HepG2 (cell line): ENCODE data around the gene PRR30. TPM values are rescaled to one million over a fixed set of nuclear protein-coding genes. Genes with fewer than 3 reads are reported as not detected.

ENCODE experiments used
- AKAP8 ChIP-seq: sonication (generic); formaldehyde crosslinking; IDR thresholded peaks from 2 replicates; pipeline ENCODE4 v1.5.1; 2020; ENCODE audit warnings: mild to moderate bottlenecking, missing genetic modification reagents
- ATF3 ChIP-seq: sonication (generic); formaldehyde crosslinking; IDR thresholded peaks from 2 replicates; pipeline ENCODE4 v1.4.0; 2020; ENCODE audit warnings: missing genetic modification reagents
- HOXA5 ChIP-seq: sonication (generic); formaldehyde crosslinking; IDR thresholded peaks from 2 replicates; pipeline ENCODE4 v1.4.0; 2020; ENCODE audit warnings: missing genetic modification reagents
- MAFK ChIP-seq, 2 experiments: IDR thresholded peaks in 1 of 2; conservative IDR thresholded peaks in 1 of 2; 2 replicates each; pipeline ENCODE4 v1.6.1; 2011; ENCODE audit warnings: improper control_type of control experiment in 2 of 2, low read length in 2 of 2
- MBD4 ChIP-seq: IDR thresholded peaks from 2 replicates; pipeline ENCODE4 v1.6.1; 2012; ENCODE audit warnings: low read length, inconsistent platforms, borderline replicate concordance
- MTA1 ChIP-seq: sonication (generic); formaldehyde crosslinking; IDR thresholded peaks from 2 replicates; pipeline ENCODE4 v1.4.0; 2020; ENCODE audit warnings: missing genetic modification reagents, mild to moderate bottlenecking, borderline replicate concordance
- NFE2L1 ChIP-seq: sonication (generic); formaldehyde crosslinking; IDR thresholded peaks from 2 replicates; pipeline ENCODE4 v1.4.0; 2020; ENCODE audit warnings: missing genetic modification reagents, mild to moderate bottlenecking, borderline replicate concordance
- NR2F2 ChIP-seq: IDR thresholded peaks from 2 replicates; pipeline ENCODE4 v1.6.1; 2012; ENCODE audit warnings: low read depth, inconsistent platforms, borderline replicate concordance
- NRL ChIP-seq: sonication (generic); formaldehyde crosslinking; IDR thresholded peaks from 2 replicates; pipeline ENCODE4 v1.5.0; 2020; ENCODE audit warnings: missing genetic modification reagents, mild to moderate bottlenecking, moderate library complexity, borderline replicate concordance
- PHB2 ChIP-seq: fragments of 450-650 bp; IDR thresholded peaks from 2 replicates; pipeline ENCODE4 v1.6.1; 2018; ENCODE audit not compliant: partially characterized antibody
- POLR2A ChIP-seq, 2 experiments: IDR thresholded peaks; 2 replicates each; pipeline ENCODE4 v1.6.1; 2011; ENCODE audit warnings: low read depth in 2 of 2, low read length in 2 of 2, mild to moderate bottlenecking in 1 of 2, moderate library complexity in 1 of 2; ENCODE audit not compliant: insufficient read depth in 1 of 2
- RAD21 ChIP-seq: fragments of 450-650 bp; formaldehyde crosslinking; IDR thresholded peaks from 2 replicates; pipeline ENCODE4 v1.5.0; 2020; ENCODE audit warnings: mild to moderate bottlenecking
- SIN3A ChIP-seq: IDR thresholded peaks from 2 replicates; pipeline ENCODE4 v1.6.1; 2011; ENCODE audit warnings: low read depth, mild to moderate bottlenecking, control low read depth, low read length, borderline replicate concordance
- TCF7L2 ChIP-seq: IDR thresholded peaks from 2 replicates; pipeline ENCODE4 v1.6.1; 2011; ENCODE audit warnings: mild to moderate bottlenecking, low read depth, low read length, moderate library complexity
- WIZ ChIP-seq: sonication (generic); formaldehyde crosslinking; IDR thresholded peaks from 2 replicates; pipeline ENCODE4 v1.5.1; 2020; ENCODE audit warnings: mild to moderate bottlenecking, missing genetic modification reagents
- YY1 ChIP-seq: IDR thresholded peaks from 2 replicates; pipeline ENCODE4 v1.6.1; 2011; ENCODE audit warnings: low read length, low read depth, moderate library complexity, mild to moderate bottlenecking; ENCODE audit not compliant: insufficient read depth, insufficient replicate concordance
- ZBTB25 ChIP-seq: IDR thresholded peaks from 2 replicates; pipeline ENCODE4 v1.6.1; 2018; ENCODE audit warnings: missing genetic modification reagents
- ZBTB33 ChIP-seq: sonication (generic); formaldehyde crosslinking; IDR thresholded peaks from 2 replicates; pipeline ENCODE4 v1.4.0; 2020; ENCODE audit warnings: missing genetic modification reagents
- ZBTB38 ChIP-seq: sonication (generic); formaldehyde crosslinking; IDR thresholded peaks from 2 replicates; pipeline ENCODE4 v1.5.1; 2020; ENCODE audit warnings: mild to moderate bottlenecking, missing genetic modification reagents
- ZMAT3 ChIP-seq: sonication (generic); formaldehyde crosslinking; conservative IDR thresholded peaks from 2 replicates; pipeline ENCODE4 v1.7.0; 2021; ENCODE audit warnings: missing genetic modification reagents
- ZMYM4 ChIP-seq: sonication (generic); formaldehyde crosslinking; IDR thresholded peaks from 2 replicates; pipeline ENCODE4 v1.8.1; 2023; ENCODE audit warnings: mild to moderate bottlenecking, missing genetic modification reagents
- ZNF232 ChIP-seq: sonication (generic); formaldehyde crosslinking; IDR thresholded peaks from 2 replicates; pipeline ENCODE4 v1.4.0; 2020; ENCODE audit warnings: missing genetic modification reagents, borderline replicate concordance
- ZNF292 ChIP-seq: sonication (generic); formaldehyde crosslinking; IDR thresholded peaks from 2 replicates; pipeline ENCODE4 v1.8.1; 2022; ENCODE audit warnings: mild to moderate bottlenecking, low read depth, missing genetic modification reagents, borderline replicate concordance
- ZNF678 ChIP-seq: sonication (generic); formaldehyde crosslinking; IDR thresholded peaks from 2 replicates; pipeline ENCODE4 v1.4.0; 2020; ENCODE audit warnings: mild to moderate bottlenecking, missing genetic modification reagents
- ZNF746 ChIP-seq: sonication (generic); formaldehyde crosslinking; IDR thresholded peaks from 2 replicates; pipeline ENCODE4 v1.8.0; 2022; ENCODE audit warnings: mild to moderate bottlenecking, missing genetic modification reagents
- ZNF792 ChIP-seq: IDR thresholded peaks from 2 replicates; pipeline ENCODE4 v1.6.1; 2016
- ZSCAN29 ChIP-seq: sonication (generic); formaldehyde crosslinking; conservative IDR thresholded peaks from 2 replicates; pipeline ENCODE4 v1.4.0; 2020; ENCODE audit warnings: mild to moderate bottlenecking, missing genetic modification reagents
- polyA plus RNA-seq, 8 experiments: library from polyadenylated mRNA; depleted of rRNA in 3 of 8; stranded (reverse) in 7 of 8; unstranded in 1 of 8; fragments of >200 nt; fragmentation: Illumina TruSeq in 4 of 8; extraction: Trizol in 4 of 8; gene quantifications; 2 replicates each; pipeline versions ENCODE4 v1.2.1 to v1.2.3, GENCODE V29; 2011 to 2016; ENCODE audit warnings: low read depth in 4 of 8, missing spikeins in 1 of 8, mixed read lengths in 1 of 8; ENCODE audit not compliant: insufficient read depth in 1 of 8
- total RNA-seq, 5 experiments: library from RNA; depleted of rRNA; stranded (reverse); fragments of >200 nt; fragmentation: Illumina TruSeq; extraction: Trizol; gene quantifications; 2 replicates each; pipeline ENCODE4 v1.2.3, GENCODE V29; 2016; ENCODE audit warnings: low read depth in 1 of 5

PRR30 gene
- total and polyA plus RNA-seq, 2 of the 13 experiments (the other 11 are each of a cell fraction or from before 2014, with no cell fraction given) = not detected

- TF ChIP-seq MBD4 (peak; percentile 95; the same call in 1 of the 2 replicates), PHB2 (no peak), NR2F2 (peak; percentile 85), MAFK (conservative IDR thresholded peaks at IDR 0.05 in 1 of 2, IDR thresholded peaks at IDR 0.05 in 1 of 2; ENCODE audit: low read length in 2 of 2) (peak in 1 of 2 experiments; percentile 35; a peak in 3 of 4 replicates), YY1 (peak; percentile 22), HOXA5 (CRISPR knock-in tag) (peak; percentile 94), ATF3 (CRISPR knock-in tag) (peak; percentile 76; the same call in 1 of the 2 replicates), NFE2L1 (CRISPR knock-in tag) (no peak), ZBTB25 (CRISPR knock-in tag) (peak; percentile 91), WIZ (CRISPR knock-in tag) (0 out of 2 replicates have a peak, but pooled peaks have one; percentile 5), ZNF292 (CRISPR knock-in tag) (peak; percentile 20; the same call in 1 of the 2 replicates), ZBTB38 (CRISPR knock-in tag) (peak; percentile 85), NRL (CRISPR knock-in tag) (peak; percentile 79; the same call in 1 of the 2 replicates), ZNF232 (CRISPR knock-in tag) (peak; percentile 75; the same call in 1 of the 2 replicates), AKAP8 (peak; percentile 86; the same call in 1 of the 2 replicates), ZMYM4 (CRISPR knock-in tag) (peak; percentile 51; the same call in 1 of the 2 replicates), TCF7L2 (peak; percentile 94), ZNF678 (CRISPR knock-in tag) (peak; percentile 64; the same call in 1 of the 2 replicates), SIN3A (no peak), POLR2A (IDR thresholded peaks at IDR 0.05; ENCODE audit: insufficient read depth in 1 of 2, low read depth in 2 of 2, low read length in 2 of 2) (peak in 1 of 2 experiments; percentile 40; a peak in 1 of 4 replicates), RAD21 (CRISPR knock-in tag) (peak; percentile 37; the same call in 1 of the 2 replicates), MTA1 (peak; percentile 74; the same call in 1 of the 2 replicates), ZBTB33 (CRISPR knock-in tag) (peak; percentile 68), ZMAT3 (peak; percentile 94), ZNF792 (CRISPR knock-in tag) (peak; percentile 37; the same call in 1 of the 2 replicates), ZSCAN29 (0 out of 2 replicates have a peak, but pooled peaks have one; percentile 57), ZNF746 (CRISPR knock-in tag) (peak; percentile 81)
Measured at GRCh38 chr2:27177441-27178351, 38.5 kb upstream of the PRR30 start (continued).
